Measurements from ENCODE around the gene CASK.
"Not testable (repeated sequence)": the region's sequence is repeated elsewhere in the genome, so short reads cannot be mapped to it uniquely, and the experiment has no call there.

Gene CASK

DNA sequence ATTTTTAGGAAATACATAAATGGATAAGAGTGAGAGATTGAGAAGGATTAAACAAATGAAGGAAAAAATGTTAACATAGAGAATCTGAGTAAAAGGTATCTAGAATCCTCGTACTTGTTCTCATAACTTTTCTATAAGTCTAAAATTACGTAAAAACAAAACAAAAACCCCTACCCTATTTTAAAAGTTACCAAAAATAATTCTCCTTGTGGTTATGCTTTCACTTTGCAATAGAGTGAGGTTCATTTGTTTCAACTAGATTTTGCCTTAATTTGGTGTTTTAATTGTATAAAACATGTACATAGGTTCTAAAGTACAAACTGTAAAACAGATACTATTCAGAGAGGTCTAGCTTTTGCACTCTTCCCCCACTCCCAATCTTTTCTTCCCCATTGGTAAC lies 238.4 kb downstream of the CASK start:
- H3K9me3 ChIP-seq (replicated peaks in 1 of 11): no peaks in the 10 kb centered on the region
- TF ChIP-seq Cebpa-rat (IDR thresholded peaks at IDR 0.05): no peak
- H3K4me2 ChIP-seq: no peak overlapping the region
- H3K27ac ChIP-seq: no peak overlapping the region
- H3K9ac ChIP-seq: no peak overlapping the region
- peaks cover 0 to 29% (median 0%) of the 10 kb centered on the region in 10 experiments; a peak in 8 of 20 replicates for H3K4me1 ChIP-seq
- no peaks in the 10 kb centered on the region for H3K36me3 ChIP-seq
- H3K27me3 ChIP-seq: peaks cover 84 to 97% (median 94%) of the 10 kb centered on the region in 11 experiments
- H4K20me1 ChIP-seq: no peaks in the 10 kb centered on the region
- no peak overlapping the region for H3K4me3 ChIP-seq

- Histone ChIP-seq H3K9me3 (replicated peaks in 1 of 11) (no peaks in the 10 kb centered on the region), H3K9ac (no peak overlapping the region), H3K4me1 (peaks cover 0 to 29% (median 0%) of the 10 kb centered on the region in 10 experiments; a peak in 8 of 20 replicates), H4K20me1 (no peaks in the 10 kb centered on the region), H3K27me3 (peaks cover 89 to 99% (median 95%) of the 10 kb centered on the region in 11 experiments), H3K4me2 (no peak overlapping the region), H3K27ac (no peak overlapping the region), H3K36me3 (no peaks in the 10 kb centered on the region), H3K4me3 (no peak overlapping the region)
- TF ChIP-seq Cebpa-rat (IDR thresholded peaks at IDR 0.05): no peak
These were observed 239.2 kb downstream of the CASK start for GRCh38 chrX:41684138-41684537.

- no peaks in the 10 kb centered on the region for H3K4me1 ChIP-seq
- H3K9me3 ChIP-seq (replicated peaks in 1 of 11): no peaks in the 10 kb centered on the region
- peaks cover 73 to 98% (median 95%) of the 10 kb centered on the region in 11 experiments for H3K27me3 ChIP-seq
- H3K4me2 ChIP-seq: no peak overlapping the region
- no peaks in the 10 kb centered on the region for H4K20me1 ChIP-seq
- no peak overlapping the region for H3K9ac ChIP-seq
- no peaks in the 10 kb centered on the region for H3K36me3 ChIP-seq
- H3K27ac ChIP-seq: no peak overlapping the region
- no peak overlapping the region for H3K4me3 ChIP-seq
- no peak for TF ChIP-seq Cebpa-rat (IDR thresholded peaks at IDR 0.05)
These were observed 245.9 kb downstream of the CASK start for GRCh38 chrX:41677183-41678060.

DNA sequence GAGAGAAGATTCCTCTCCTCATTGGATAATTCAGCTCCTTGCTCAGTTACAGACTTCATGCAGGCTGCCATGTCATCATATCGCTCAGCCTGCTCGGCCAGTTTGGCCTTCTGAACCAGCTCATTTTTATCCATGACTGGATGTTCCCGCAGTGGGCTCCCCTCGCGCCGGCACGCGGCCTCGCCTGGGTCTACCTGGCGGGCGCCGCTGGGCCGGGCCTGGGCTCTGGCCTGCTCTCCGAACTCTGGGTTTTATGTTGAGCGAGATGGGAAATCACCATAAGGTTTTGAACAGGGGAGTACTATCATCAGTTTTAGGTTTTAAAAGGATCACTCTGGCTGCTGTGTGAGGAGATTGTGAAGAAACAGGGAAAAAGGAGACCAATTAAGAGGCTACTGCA lies 247.0 kb downstream of the CASK start:
- H4K20me1 ChIP-seq; H3K4me1 ChIP-seq; H3K36me3 ChIP-seq; H3K9ac ChIP-seq; H3K27ac ChIP-seq; H3K4me3 ChIP-seq; H3K4me2 ChIP-seq; H3K9me3 ChIP-seq (replicated peaks in 1 of 11): not testable (repeated sequence)
- peaks cover 73 to 98% (median 95%) of the 10 kb centered on the region in 11 experiments for H3K27me3 ChIP-seq

GRCh38 chrX:41672643-41673042 lies 250.7 kb downstream of the CASK start:
- Histone ChIP-seq H3K9ac (no peak overlapping the region), H3K4me3 (no peak overlapping the region), H3K4me1 (peaks cover 0 to 6% (median 0%) of the 10 kb centered on the region in 10 experiments; a peak in 5 of 20 replicates), H3K36me3 (no peaks in the 10 kb centered on the region; a peak in 1 of 22 replicates), H3K27ac (no peak overlapping the region), H3K4me2 (no peak overlapping the region), H3K9me3 (replicated peaks in 1 of 11) (no peaks in the 10 kb centered on the region), H3K27me3 (peaks cover 85 to 100% (median 99%) of the 10 kb centered on the region in 11 experiments), H4K20me1 (no peaks in the 10 kb centered on the region)
- TF ChIP-seq Cebpa-rat (IDR thresholded peaks at IDR 0.05): no peak

- Histone ChIP-seq H3K27ac (no peak overlapping the region), H3K27me3 (peaks cover 84 to 100% (median 99%) of the 10 kb centered on the region in 11 experiments), H3K4me3 (no peak overlapping the region), H3K36me3 (no peaks in the 10 kb centered on the region; a peak in 1 of 22 replicates), H3K4me1 (peaks cover 0 to 22% (median 3%) of the 10 kb centered on the region in 10 experiments; a peak in 10 of 20 replicates), H4K20me1 (peaks cover 0 to 3% (median 0%) of the 10 kb centered on the region in 11 experiments; a peak in 1 of 22 replicates), H3K9ac (no peak overlapping the region), H3K9me3 (replicated peaks in 1 of 11) (peaks cover 0 to 6% (median 0%) of the 10 kb centered on the region in 11 experiments; a peak in 2 of 22 replicates), H3K4me2 (no peak overlapping the region)
- TF ChIP-seq Cebpa-rat (IDR thresholded peaks at IDR 0.05): no peak
These were observed 252.3 kb downstream of the CASK start for GRCh38 chrX:41671082-41671481.

- Histone ChIP-seq H3K9ac (no peak overlapping the region), H3K27me3 (peaks cover 82 to 100% (median 99%) of the 10 kb centered on the region in 11 experiments), H3K36me3 (no peaks in the 10 kb centered on the region; a peak in 1 of 22 replicates), H3K4me2 (no peak overlapping the region), H3K27ac (no peak overlapping the region), H4K20me1 (peaks cover 0 to 3% (median 0%) of the 10 kb centered on the region in 11 experiments; a peak in 1 of 22 replicates), H3K4me3 (no peak overlapping the region), H3K9me3 (replicated peaks in 1 of 11) (peaks cover 0 to 6% (median 0%) of the 10 kb centered on the region in 11 experiments; a peak in 2 of 22 replicates), H3K4me1 (peaks cover 0 to 32% (median 3%) of the 10 kb centered on the region in 10 experiments; a peak in 10 of 20 replicates)
- TF ChIP-seq Cebpa-rat (IDR thresholded peaks at IDR 0.05): no peak
These were observed 253.2 kb downstream of the CASK start for GRCh38 chrX:41670112-41670511.

DNA sequence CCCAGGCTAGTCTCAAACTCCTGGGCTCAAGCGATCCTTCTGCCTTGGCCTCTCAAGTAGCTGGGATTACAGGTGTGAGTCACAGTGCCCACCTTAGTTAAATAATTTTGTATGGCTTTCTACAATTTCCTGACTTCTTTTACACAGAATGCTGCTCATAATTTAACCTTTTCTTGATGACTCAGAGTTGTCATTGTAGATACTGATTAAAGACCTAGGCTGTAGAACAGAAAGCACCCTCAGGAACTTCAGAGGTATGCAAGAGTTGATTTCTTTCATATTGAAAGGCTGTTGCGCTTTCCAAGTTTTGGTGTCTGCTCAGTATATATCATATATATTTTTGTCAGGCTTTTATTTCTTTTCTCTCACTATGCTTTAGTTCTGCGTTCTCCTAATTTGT lies 255.7 kb downstream of the CASK start:
- peaks cover 0 to 3% (median 0%) of the 10 kb centered on the region in 11 experiments; a peak in 1 of 22 replicates for H4K20me1 ChIP-seq
- H3K36me3 ChIP-seq: peaks cover 0 to 4% (median 0%) of the 10 kb centered on the region in 11 experiments; a peak in 3 of 22 replicates
- peaks cover 0 to 47% (median 3%) of the 10 kb centered on the region in 10 experiments; a peak in 10 of 20 replicates for H3K4me1 ChIP-seq
- H3K4me2 ChIP-seq: peak overlapping the region in 1 of 11 experiments; percentile 40; a peak in 1 of 22 replicates
- no peak overlapping the region for H3K27ac ChIP-seq
- peaks cover 92 to 100% (median 99%) of the 10 kb centered on the region in 11 experiments for H3K27me3 ChIP-seq
- no peak for TF ChIP-seq Cebpa-rat (IDR thresholded peaks at IDR 0.05)
- no peak overlapping the region for H3K9ac ChIP-seq
- no peak overlapping the region for H3K4me3 ChIP-seq
- peaks cover 0 to 6% (median 0%) of the 10 kb centered on the region in 11 experiments; a peak in 2 of 22 replicates for H3K9me3 ChIP-seq (replicated peaks in 1 of 11)

GRCh38 chrX:41666251-41666650 lies 257.1 kb downstream of the CASK start:
- Histone ChIP-seq H3K4me3 (no peak overlapping the region), H3K36me3 (peaks cover 0 to 4% (median 0%) of the 10 kb centered on the region in 11 experiments; a peak in 3 of 22 replicates), H3K27me3 (peaks cover 92 to 100% (median 99%) of the 10 kb centered on the region in 11 experiments), H3K9me3 (replicated peaks in 1 of 11) (peaks cover 0 to 6% (median 0%) of the 10 kb centered on the region in 11 experiments; a peak in 2 of 22 replicates), H3K4me1 (peaks cover 0 to 55% (median 3%) of the 10 kb centered on the region in 10 experiments; a peak in 10 of 20 replicates), H4K20me1 (peaks cover 0 to 3% (median 0%) of the 10 kb centered on the region in 11 experiments; a peak in 2 of 22 replicates), H3K4me2 (peak overlapping the region in 6 of 11 experiments; percentile 4 to 67 (median 38); a peak in 8 of 22 replicates), H3K9ac (no peak overlapping the region), H3K27ac (peak overlapping the region in 1 of 11 experiments; percentile 23; a peak in 2 of 22 replicates)
- peak in 9 of 11 experiments; percentile 34 to 88 (median 71); a peak in 15 of 22 replicates for TF ChIP-seq Cebpa-rat (IDR thresholded peaks at IDR 0.05)
